Activated CD8-positive, alpha-beta memory T cell treated with anti-CD3 and anti-CD28 coated beads, Interleukin-2, amount 50 U/mL, for 1 hour (primary cell): ENCODE data around the gene DTX3.
"Not testable (repeated sequence)": the region's sequence is repeated elsewhere in the genome, so short reads cannot be mapped to it uniquely, and the experiment has no call there.

Source experiments
- DNase-seq: peaks from one replicate; pipeline ENCODE4 v3.0.0-alpha.2; 2020; ENCODE audit errors: extremely low read depth

Gene DTX3

DNA sequence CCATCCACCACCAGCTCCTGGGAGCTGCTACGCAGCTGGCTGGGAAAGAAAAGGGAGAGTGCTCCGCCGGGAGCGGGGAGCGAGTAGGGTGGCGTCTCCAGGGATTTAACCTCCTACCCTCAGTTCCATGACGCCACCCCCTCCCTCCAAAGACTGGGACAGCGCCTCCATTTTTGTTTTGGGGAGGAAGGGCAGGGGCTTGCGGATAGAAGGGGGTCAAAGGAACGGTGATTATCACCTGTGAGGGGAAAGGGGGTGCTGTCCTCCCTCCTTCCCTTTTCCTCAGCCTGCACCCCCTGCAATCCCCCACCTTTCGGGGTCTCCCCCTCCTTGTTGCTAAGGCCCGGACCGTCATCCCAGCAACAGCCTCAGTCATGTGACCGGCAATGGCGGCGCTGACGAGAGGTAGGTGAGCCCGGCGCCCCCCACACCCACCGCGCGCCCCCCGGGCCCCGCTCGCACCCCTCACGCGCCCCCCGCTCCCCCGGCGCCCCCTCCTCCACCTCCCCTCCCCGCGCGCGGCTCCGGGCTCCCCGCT is at the start of gene DTX3:
TSS of gene DTX3 (plus strand) at position 371 of the 538 bp plus-strand sequence. CDS start 1,694 bp downstream, outside the sequence.
- no peak for DNase-seq

DNA sequence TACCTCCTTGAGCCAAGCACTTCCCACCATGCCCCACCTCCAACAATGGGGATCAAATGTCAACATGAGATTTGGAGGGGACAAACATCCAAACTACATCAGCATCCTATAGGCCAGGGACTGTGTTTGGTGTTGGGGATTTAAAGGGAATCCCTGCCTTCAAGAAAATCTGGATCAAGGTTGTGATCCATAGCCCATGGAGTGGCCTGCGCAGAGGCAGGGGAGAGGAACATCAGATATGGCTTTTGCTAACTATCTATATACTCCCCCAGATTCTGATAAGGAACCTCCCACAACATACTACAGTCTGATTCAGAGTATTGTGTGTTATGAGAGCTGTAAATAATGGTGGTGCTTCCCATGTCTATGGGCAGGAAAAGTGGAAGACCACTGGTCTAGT is 49.7 kb upstream of the DTX3 start:
- no peak for DNase-seq

GRCh38 chr12:57558864-57559263 is 45.8 kb upstream of the DTX3 start:
- DNase-seq: no peak

DNA sequence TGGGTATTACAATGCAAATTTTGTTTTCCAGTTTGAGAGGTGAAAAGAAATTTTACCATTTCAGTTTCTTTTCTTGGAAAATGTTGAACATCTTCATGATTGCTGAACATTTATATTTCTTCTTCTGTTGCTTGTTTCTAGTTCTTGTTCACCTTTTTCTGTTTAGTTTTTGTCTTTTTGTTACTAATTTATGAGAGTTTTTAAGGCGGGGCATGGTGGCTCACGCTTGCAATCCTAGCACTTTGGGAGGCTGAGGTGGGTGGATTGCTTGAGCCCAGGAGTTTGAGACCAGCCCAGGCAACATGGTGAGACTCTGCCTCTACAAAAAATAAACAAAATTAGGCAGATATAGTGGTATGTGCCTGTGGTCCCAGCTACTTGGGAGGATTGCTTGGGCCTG is 44.1 kb upstream of the DTX3 start:
- DNase-seq: no peak

- not testable (repeated sequence) for DNase-seq
These were observed 43.5 kb upstream of the DTX3 start for GRCh38 chr12:57561117-57561516.

GRCh38 chr12:57563358-57563757 is 41.3 kb upstream of the DTX3 start:
- DNase-seq: no peak

DNA sequence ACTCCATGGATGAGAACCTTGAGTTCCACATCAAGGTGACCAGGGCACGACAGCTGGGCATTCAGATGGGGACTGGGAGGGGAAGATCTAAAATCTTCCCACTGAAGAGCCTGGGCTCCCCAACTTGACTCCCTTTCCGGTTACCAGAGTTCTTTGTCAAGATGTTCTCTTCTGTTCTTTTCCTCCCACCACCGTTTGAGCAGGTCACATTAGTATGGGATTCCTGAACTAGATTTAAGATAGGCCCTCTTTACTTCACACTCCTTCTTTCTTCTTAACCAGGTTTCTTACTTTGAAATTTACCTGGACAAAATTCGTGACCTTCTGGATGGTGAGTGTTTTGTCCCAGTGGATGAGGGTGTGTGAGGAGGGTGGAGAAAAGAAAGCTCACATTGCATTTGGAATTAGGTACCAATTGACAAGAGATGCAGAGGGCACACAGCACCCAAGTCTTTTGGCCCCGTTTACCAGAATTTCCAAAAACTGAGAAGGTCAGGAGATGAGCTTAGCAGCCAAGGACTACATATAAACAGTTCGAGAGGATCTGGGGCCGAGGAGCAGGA is 40.4 kb upstream of the DTX3 start:
- DNase-seq: no peak

DNA sequence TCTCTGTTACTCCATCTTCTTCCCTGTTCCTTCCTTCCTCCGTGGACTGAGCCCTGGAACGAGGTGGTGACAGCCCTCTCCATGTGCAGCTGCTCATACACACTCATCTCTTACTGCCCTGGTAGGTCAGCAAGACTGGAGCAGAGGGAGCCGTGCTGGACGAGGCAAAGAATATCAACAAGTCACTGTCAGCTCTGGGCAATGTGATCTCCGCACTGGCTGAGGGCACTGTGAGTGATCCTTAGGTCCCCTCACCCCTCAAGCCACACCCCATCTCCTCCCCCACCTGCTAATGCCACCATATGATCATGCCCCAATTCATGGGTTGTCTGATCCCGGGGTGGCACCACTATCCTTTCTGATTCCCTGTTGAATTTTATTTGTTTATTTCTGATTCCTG is 35.8 kb upstream of the DTX3 start:
- no peak for DNase-seq

- no peak for DNase-seq
These were observed 34.8 kb upstream of the DTX3 start for GRCh38 chr12:57569858-57570257.

- DNase-seq: not testable (repeated sequence)
These were observed 34.2 kb upstream of the DTX3 start for GRCh38 chr12:57570438-57570837.

- DNase-seq: no peak
These were observed 32.5 kb upstream of the DTX3 start for GRCh38 chr12:57571926-57572762.

- no peak for DNase-seq
These were observed 29.8 kb upstream of the DTX3 start for GRCh38 chr12:57574795-57575194.

- no peak for DNase-seq
These were observed 28.6 kb upstream of the DTX3 start for GRCh38 chr12:57575771-57576612.

GRCh38 chr12:57576613-57577160 is 27.9 kb upstream of the DTX3 start:
- no peak for DNase-seq

- DNase-seq: no peak
These were observed 26.5 kb upstream of the DTX3 start for GRCh38 chr12:57577981-57578758.

- DNase-seq: no peak
These were observed 25.6 kb upstream of the DTX3 start for GRCh38 chr12:57579011-57579410.

DNA sequence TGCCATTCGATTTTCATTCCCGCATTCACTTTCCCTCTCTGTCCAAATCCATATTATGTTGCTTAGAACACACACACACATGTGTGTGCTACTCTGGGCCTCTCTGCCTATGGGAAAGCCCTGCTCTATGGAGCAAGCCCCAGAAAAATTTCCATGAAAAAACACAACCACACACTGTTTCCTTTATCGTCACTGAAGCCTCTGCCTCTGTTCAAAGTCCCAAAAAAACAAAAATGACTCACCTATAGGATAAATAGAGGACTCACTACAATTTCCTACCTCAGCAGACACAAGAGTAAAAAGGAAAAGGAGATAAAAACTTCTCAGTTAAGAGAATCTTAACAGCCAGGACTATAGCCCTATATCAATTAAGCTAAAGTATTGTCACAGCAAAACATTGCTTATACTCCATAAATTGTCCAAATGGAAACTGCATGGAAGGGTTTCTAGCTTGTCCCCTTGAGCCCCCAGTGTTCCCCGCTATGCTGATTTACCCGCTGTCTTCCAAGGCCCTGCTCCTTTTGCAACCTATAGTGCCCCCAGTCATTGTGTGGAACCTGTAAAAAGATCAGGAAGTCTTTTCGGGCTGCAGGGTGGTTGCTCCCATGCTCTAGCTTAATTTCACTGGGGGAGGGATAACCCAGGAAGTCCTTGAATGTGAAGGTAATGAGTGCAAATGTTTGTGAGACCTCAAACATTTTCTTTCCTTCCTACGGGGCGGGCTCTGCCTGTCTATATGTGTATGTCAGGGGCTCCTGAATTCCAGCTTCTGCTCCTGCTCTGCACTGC is 24.8 kb upstream of the DTX3 start:
- DNase-seq: no peak

DNA sequence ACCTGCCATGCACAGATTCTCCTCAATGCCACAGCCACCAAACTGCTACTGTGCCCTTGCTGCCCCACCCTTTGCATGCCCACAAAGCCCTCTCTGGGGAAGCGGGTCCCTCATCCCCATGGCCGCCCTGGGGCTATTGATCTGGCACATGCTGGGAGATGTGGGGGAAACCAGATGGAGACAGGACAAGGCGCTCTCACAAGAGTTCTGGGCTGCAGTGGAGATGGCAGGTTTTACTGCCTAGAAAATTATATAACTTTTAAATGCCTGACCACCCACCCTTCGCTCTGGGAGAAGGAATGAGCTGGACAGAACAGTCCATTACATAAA is 24.2 kb upstream of the DTX3 start:
- no peak for DNase-seq

- no peak for DNase-seq
These were observed 22.8 kb upstream of the DTX3 start for GRCh38 chr12:57581802-57582201.

DNA sequence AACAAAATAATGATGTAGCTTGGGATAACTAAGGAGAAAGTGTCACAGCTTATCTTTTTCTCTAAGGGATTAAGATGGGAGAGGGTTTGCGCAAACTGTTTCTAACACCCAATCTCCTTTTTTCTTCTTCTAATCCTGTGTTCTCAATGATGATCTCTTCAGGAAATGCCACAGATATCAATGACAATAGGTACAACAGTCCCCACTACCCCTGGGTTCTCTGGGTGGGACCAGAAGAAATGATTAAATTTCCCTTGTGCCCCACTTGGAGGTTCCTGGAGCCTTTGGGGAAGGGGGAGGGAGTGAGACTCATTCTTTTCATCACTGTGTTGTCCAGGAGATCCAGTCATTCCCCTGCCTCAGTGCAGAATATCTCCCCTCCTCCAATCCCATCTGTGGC is 22.2 kb upstream of the DTX3 start:
- DNase-seq: no peak
